RCC 7860 (cell line): ENCODE measurements around the gene NFAM1.

Source experiments
- DNase-seq: peaks from one replicate; pipeline ENCODE4 v3.0.0-alpha.2; 2015; ENCODE audit warnings: low spot score
- FAIRE-seq: peaks from 2 replicates; lab custom pipeline; 2012; peaks lifted over from hg19 to GRCh38; lab: Jason Lieb, UNC

Gene NFAM1

GRCh38 chr22:42432020-42432596 is at the start of gene NFAM1:
TSS of gene NFAM1 (minus strand) at chr22:42432403. CDS start at chr22:42432357, 46 bp downstream.
- DNase-seq: no peak
- FAIRE-seq: no peak

GRCh38 chr22:42475122-42475521 is 42.9 kb upstream of the NFAM1 start:
- DNase-seq (no peak), FAIRE-seq (no peak)

GRCh38 chr22:42473484-42474193 is 41.4 kb upstream of the NFAM1 start:
- DNase-seq (peak; percentile 25), FAIRE-seq (peak; percentile 50)

DNA sequence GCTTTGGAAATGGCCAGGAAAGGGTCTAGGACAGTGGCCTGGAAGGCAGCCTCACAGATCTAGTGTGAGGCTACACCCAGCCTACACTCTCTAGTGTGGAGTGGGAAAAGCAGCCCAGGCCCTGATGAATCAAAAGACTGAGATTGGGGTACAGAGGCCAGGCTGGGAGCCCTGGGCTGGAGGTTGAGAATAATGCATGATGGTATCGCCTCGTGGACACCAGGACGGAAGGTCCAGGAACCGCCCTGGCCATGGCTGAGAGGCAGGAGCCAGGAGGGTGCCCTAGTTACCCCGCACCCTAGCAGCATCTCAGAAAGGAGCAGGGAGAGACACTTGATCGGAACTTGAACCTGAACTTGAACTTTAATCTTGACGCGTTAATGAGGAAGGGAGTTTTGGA is 40.5 kb upstream of the NFAM1 start:
- no peak for DNase-seq
- FAIRE-seq: no peak

DNA sequence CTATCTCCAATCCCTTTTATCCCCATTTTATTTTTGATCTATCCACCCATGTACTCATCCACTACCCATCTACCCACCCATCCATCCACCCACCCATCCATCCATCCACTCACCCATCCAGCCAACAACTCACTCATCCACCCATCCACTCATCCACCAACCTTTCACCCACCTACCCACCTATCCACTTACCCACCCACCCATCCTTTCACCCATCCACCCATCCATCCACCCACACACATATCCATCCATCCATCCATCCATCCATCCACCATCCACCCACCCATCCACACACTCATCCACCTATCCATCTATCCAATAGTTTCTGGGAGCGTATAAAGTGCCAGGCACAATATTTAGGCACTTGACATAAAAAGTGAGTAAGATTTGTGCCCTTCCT is 39.2 kb upstream of the NFAM1 start:
- FAIRE-seq (no peak), DNase-seq (no peak)

- FAIRE-seq (no peak), DNase-seq (no peak)
These were observed 38.3 kb upstream of the NFAM1 start for GRCh38 chr22:42470366-42471082.

DNA sequence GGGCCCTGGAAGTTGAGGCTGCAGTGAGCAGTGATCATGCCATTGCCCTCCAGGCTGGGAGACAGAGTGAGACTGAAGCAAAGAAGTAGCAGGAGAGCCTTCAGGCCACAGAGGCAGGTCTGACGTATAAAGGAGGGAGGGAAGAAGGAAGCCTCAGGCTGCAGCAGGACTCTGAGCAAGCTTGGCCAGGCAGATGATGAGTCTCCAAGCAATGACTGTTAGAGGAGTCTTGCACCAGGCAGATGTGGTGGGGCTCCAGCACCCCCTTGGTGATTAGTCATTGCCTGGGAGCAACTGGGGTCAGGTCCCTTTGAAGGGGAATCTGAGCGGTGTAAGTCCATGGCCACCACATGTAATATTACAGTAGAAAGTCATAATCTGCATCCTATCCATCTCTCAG is 36.6 kb upstream of the NFAM1 start:
- DNase-seq: no peak
- no peak for FAIRE-seq

DNA sequence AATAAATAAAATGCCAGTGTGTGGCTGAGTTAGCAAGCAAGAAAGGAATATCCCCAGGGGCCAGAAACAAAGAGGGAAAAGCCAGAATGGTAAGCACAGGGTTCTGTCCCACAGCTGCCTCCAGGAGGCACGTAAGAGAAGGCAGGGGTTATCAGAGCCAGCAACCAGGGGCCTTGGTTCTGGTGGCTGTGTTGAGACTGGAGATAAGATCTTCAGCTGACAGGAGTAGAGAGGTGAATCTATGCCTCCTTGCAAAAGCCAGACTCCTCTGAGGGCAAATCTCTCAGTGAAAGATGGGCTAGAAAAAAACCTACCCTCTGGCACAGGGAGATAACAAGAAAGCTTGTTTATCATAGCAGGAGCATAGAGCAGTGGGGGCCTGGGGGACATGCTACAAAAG is 29.8 kb upstream of the NFAM1 start:
- DNase-seq: no peak
- FAIRE-seq: no peak

- no peak for FAIRE-seq
- no peak for DNase-seq
These were observed 29.3 kb upstream of the NFAM1 start for GRCh38 chr22:42461511-42461910.

DNA sequence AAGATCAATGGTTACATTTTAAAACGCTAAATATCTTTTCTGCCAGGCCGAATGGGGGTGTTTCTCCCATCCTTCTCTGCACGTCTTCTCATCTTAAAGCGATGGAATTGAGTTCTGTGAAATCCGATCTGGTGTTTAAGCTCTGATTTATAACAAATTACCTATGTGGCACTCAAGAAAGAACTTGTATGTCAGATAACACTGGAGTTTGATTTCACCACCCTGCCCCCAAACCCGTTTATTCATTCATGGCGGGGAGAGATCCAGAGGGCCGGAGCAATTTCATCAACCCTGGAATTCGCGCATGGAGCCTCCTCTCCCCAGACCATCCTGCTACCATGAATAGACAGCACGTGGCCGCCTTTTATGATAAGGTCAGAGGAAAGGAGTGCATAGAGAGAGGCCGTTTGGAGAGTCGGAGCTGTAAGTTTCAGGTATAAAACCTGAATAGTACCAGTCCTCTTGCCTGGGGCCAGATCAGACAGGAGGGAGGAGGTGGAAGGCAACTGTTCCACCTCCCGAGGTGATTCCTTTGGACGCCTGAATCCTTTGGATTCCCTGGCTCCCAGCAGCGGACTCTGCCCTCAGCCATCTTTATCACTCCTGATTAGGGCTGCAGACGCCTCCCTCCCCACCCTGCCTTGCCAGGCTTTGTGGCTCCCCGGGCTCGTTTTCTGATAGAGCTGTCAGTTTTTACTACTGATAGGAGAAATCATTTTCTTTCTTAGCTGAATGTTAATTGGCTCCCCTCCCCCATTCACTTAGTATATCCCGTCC is 27.3 kb upstream of the NFAM1 start:
- no peak for FAIRE-seq
- no peak for DNase-seq

DNA sequence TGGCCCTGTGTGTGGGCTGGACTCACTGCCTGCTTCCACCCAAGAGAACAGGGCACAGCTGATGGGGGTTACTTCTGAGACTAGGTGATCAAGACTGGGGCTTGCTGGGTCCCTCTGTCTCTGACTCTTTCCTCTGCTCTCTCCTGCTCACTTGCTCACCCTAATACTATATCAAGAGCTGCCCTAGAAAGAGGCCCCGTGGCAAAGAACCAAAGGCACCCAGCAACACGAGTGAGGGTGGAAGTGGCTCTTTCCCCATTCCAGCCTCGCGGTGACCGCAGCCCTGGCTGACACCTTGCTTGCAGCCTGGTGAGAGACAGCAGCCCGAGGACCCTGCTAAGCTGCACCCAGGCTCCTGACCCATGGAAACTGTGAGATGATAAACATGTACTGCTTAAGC is 20.7 kb upstream of the NFAM1 start:
- no peak for DNase-seq
- FAIRE-seq: no peak

DNA sequence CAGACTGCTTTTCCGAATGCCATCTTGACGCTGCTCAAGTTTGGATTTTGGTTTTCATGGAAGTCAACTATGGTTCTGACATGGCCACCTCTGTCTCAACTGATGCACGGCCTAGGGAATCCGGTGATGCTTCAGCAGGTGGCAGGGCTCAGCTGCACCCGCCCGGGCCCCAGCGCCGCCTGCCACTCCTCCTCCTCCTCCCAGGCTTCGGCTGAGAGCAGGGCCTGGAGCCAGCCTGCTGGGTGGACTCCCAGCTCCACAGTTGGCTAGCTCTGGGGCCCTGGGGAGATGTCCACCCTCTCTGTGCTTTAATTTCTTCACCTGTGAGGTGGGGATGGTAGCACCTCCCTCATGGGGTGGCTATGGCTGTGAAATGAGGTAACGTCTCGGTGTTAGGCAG is 20.3 kb upstream of the NFAM1 start:
- DNase-seq (no peak), FAIRE-seq (no peak)

DNA sequence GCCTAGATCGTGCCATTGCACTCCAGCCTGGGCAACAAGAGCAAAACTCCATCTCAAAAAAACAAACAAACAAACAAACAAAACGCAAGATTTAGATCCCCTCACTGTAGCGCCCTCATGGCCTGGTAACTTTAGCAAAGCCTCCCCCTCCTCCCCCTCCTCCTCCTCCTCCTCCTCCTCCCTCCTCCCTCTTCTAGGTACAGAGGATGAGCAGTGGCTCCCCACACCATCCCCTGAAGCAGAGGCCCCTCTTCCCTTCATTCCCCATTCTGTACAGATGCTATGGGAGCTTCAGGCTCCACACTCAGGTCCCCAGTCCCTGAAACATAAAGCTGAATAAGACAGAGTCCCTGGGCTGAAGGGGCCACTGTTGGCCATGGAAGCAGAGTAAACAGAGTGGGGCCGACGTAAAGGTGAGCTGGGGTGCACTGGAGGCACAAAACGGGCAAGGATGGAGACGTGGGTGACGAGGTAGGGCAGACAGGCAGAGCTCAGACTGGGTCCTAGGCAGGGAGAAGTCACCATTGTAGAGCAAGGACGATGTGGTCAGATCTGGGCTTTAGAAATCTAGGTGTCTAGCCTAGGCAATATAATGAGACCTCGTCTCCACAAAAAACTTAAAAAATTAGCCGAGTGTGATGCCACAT is 19.4 kb upstream of the NFAM1 start:
- no peak for DNase-seq
- no peak for FAIRE-seq

DNA sequence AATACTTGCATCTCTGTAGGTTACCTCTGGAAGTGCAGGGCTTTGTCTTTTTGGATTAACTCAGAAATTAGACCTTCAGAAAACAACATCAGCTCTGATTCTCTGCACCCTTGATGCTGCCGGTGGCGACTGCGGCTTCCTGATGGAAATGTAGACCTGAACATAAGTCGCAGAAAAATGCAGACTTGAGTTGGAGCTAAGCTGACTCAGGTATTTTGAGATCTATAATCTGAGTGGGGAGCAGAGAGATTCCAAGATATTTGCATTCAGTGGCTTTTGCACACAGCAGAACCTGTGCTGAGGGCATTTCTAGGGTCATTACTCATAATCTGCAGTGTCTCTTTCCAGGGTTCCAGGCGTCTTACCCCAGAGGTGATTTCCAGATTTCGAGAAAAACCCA is 18.7 kb upstream of the NFAM1 start:
- no peak for FAIRE-seq
- DNase-seq: no peak

- DNase-seq (no peak), FAIRE-seq (no peak)
These were observed 13.9 kb upstream of the NFAM1 start for GRCh38 chr22:42446151-42446550.

DNA sequence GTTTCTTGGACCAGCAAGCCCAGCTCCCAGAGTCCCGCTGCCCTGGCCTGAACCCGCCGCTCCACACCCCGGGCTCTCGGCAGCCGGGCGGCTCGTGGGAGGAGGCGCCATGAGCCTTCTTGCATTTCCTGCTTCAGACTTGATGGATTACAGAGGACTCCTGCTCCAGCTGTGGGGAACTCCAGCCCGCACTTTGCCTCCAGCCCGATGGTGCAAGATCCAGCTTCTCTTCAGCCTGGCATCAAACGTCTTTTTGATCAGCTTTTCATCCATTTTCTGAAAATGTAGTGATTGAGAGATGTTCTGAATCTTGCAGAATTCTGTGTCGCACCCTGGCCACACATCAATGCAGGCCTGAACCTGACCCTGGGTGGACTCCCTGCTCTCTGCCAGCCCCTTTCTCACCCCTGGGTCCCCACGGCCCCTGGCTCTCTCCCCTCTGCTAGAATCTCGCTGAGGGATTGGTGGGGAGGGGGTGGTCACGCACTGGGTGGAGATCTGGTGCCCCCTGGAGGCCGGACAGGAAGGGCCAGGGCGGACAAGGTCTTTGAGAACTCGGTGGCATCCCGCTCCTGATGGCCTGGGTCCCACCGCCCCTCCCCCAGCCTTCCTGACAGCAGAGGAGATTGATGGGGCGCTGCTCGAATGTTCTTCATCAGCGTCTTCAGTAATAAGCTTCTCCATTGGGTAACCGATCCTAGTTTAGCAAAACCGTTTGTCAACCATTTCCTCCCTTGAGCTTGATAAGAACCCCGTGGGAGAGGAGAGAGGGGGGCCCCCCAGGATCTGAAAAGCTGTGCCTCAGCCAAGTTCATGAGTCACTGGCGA is 12.1 kb upstream of the NFAM1 start:
- DNase-seq (peak; percentile 36), FAIRE-seq (no peak)

DNA sequence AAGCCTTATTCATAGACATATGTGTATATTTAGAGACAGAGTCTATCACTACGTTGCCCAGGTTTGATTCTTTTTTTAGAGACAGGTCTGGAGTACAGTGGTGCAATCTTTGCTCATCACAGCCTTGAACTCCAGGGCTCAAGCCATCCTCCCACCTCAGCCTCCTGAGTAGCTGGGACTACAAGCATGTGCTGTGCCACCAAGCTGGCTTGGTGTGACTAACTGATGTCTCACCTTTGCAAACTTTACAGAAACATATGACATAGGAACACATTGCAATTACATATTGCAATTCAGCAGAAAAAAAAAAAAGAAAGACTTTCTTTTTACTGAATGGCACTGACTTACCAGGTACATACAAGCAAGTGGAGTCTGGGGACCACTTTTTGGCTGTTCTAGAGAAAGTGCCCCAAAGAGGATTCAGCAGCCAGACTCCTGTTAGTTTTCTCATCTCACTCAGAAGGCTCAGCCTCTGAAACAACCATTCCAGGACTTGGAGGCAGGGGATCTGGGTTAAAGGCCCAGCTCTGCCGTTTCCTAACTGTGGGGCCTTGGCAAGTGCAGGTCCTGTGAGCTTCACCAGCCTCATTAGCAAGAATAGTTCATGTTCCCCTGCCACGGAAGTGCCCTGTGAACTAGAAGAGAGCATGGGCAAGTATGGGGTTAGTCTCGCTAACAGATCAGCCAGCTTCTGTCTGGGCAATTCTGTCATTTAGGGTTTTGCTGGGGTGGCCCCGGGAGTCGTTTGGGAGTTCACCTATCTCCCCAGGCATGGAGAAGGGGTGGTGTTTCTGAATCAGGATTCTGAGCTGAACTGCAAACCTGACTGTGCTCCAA is 11.3 kb upstream of the NFAM1 start:
- no peak for FAIRE-seq
- DNase-seq: no peak

GRCh38 chr22:42442748-42443147 is 10.5 kb upstream of the NFAM1 start:
- FAIRE-seq (no peak), DNase-seq (no peak)

GRCh38 chr22:42440728-42441127 is 8.5 kb upstream of the NFAM1 start:
- FAIRE-seq (no peak), DNase-seq (no peak)
